ENCODE measurements around the gene SCCPDH.
"Not testable (repeated sequence)": the region's sequence is repeated elsewhere in the genome, so short reads cannot be mapped to it uniquely, and the experiment has no call there.

Gene SCCPDH, protein sequence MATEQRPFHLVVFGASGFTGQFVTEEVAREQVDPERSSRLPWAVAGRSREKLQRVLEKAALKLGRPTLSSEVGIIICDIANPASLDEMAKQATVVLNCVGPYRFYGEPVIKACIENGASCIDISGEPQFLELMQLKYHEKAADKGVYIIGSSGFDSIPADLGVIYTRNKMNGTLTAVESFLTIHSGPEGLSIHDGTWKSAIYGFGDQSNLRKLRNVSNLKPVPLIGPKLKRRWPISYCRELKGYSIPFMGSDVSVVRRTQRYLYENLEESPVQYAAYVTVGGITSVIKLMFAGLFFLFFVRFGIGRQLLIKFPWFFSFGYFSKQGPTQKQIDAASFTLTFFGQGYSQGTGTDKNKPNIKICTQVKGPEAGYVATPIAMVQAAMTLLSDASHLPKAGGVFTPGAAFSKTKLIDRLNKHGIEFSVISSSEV

DNA sequence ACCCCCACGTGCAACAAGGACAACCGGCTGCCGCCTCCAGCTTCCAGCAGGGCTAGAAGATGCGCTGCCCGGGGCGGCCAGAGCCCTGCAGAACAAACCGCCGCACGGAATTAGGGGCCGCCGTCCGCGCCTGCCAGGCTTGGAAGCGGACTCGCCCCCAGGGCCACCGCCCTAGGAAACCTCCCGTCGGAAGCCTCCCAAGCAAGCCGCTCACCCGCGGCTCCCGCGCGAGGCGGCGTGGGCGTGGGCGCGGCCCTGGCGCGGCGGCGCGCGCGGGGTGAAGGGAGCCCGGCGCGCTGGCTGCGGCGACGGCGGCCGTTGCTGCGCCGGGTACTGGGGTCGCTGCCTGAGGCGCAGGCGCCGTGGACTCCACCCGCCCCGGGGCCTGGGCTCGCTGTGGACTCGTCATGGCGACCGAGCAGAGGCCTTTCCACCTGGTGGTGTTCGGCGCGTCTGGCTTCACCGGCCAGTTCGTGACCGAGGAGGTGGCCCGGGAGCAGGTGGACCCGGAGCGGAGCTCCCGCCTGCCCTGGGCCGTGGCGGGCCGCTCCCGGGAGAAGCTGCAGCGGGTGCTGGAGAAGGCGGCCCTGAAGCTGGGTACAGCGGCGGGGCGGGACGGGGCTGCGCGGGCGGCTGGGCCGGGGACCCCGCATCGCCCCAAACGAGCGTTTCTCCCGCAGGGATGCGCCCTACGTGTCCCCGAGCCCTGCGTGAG is at the start of gene SCCPDH:
Gene SCCPDH, plus strand, starts transcription at position 394 of the 715 bp plus-strand sequence. Its CDS starts 14 bp downstream, at position 408.
- DNase-seq: peak; percentile 59 to 67

DNA sequence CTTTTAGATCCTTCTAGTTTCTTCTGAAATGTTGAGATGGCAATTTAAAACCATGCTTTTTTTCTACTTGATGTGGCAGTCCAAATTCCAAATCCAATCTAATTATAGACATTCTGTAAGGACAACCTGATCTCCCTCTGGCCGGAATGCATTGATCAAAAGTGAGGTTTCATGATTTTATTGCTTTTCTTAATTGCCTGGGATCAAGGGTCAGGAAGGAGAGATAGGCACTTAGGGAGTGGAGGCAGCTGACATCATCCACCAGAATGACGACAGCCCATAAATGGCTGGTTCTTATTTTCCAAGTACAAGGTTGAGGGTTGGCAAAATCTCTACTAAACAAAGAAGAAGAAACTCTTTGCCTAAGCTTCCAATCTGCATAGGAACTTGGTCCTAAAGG is 46.4 kb upstream of the SCCPDH start:
- DNase-seq: no peak

DNA sequence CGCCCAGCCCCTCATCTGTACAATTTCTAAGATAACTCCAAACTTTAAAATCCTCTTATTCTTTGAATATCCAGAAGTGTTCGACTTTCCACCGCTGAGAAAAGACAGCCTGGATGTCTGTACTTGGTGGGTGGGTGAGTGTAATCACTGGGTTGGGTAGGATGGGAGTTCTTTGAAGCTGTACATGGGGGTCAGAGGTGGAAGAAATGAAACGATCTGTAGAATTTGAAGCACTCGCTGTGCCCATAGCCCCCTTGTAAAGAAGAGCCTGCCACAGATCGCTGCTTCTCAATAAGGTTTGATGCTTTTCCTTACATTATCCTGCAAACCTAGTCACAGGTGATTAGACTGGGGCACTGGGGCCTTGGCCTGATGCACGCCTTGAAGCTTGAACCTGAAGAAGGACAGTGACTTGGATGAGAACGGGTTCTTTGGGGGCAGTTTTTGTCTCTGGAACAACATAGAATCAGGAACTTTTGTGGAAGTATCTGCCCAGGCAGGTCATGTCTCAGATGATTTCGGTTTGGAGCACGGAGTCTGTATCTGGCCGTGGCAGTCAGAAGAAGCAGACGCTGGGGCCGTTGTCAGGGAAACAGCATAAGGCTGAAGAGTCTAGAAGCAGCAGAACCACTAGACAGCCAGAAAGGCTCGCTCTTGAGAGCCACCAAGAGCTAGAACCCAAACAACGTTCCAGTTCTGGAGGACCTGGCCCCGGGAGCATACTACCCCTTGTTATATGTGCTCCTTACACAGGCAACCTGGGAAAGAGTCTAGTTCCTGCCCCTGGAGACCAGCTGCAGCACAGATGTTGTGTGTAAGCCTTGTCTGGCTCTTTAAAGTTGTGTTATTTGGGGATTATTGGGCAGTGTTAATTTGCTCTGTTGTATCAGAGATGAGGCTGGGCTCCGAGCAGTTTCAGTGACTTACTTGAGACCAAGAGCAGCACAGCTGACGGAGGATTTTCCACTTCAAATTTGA is 45.1 kb upstream of the SCCPDH start:
- no peak for DNase-seq

DNA sequence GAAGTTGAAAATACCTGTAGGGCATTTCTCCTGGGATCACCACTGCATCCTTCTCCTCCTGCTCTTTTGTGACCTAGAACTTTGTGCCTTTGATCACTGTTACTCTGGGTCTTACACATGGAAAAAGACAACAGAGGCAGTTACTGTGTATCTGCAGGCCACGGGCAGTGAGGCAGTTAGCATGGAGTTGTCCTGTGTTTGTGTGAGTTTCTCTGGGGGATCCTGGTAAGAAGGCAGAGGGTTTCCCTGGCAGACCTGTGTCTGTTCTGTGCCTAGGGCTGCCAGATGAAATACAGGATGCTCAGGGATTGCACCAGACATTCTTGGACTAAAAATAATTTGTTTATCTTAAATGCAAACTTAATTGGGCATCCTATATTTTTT is 44.4 kb upstream of the SCCPDH start:
- DNase-seq: no peak

DNA sequence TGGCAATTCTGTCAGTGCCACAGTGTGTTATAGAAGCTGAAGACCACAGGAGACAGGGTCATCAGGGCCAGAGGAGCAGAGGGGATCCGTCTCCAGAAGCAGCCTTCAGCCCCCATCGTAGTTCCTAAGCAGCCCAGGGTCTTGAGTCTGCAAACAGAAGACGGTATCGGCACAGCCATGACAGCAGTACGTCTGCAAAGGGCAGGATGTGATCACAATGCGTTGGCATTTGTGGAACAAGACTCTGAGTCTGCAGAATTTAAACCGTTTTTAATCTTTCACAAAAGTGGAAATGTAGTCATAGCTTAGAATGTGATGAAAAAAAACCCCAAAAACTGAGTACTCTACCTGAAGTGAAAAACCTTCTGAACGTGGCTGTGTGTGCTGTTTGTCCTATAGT is 44.0 kb upstream of the SCCPDH start:
- no peak for DNase-seq

DNA sequence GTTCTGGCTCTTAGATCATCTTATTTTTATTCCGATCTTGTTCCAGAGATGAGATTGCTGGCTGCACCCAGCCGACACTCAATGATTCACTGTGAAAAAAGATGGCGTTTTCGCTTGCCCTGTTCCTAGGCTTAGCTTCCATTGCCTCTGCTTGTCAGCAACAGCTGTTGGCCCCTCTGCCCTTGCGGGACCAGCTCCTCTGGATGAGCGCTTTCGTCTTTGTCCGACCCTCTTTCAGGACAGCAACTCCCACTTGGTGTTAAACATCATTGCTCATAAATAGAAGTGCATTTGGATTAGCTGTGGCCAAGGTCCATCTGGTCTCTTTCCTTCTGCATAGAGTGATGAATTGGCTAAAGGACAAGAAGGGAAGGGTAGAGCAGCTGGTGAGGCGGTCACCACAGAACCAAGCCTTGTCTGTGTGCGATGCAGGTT is 43.5 kb upstream of the SCCPDH start:
- no peak for DNase-seq

DNA sequence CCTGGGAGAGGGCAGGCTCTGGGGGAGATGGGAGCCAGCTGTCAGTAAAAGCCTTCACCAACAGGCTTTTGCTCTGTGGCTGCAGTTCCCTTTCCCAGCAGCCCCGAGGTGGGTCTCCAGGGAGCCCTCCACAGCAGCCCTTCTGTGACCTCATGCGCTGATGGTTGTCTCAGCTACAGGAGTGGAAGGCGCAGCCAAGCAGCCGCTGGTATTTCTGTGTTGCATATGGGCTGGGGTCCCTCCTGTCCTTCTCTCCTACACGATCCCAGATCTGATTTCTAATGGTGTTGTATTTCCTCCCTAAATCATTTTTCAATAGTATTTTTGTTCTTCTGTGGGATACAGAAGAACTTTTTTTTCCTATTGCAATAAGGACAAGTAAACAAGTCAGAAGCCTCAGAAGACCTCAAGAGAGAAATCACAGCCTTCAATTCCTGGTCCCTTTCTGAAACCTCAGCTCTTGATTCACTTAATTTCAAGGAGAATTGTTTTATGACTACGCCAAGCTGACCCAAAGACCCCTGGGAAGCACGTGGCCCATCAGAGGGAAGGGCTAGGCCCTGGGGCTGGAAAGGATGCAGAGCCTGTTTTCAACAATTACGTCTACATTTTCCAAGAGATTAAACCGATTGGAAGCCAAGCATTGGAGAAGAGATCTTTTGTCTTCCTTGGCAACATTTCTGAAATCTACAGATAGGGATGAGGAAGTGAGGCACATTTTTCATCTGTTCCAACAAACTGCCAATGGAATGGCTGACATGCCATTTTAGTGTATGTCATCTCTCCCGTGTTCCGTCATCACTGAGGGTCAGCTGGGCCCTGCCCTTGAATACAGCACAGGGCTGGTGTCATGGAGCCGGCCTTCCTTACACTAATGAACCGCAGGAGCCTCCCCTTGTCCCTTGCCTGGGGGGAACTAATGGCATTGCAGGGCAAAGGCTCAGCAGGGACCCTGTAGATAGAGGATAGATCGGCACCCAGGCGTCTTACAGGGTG is 42.0 kb upstream of the SCCPDH start:
- no peak for DNase-seq

DNA sequence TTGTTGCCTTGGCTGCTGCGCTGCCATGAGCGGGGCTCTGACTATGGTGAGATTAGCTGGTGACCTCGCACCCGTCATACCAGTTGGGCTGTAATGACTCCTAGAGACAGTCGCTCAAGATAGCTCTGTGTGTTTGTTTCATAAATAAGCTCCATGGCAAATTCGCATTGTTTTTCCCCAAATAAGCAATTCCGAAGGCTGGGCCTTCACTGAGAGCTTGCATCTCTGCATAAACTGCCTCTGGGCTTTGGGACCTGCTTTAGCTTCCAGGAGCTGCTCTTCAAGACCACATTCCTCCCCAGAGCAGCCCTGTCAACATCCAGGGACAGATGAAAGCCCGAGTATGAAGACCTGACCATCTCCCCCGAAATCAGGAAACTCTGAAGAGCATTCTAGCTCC is 40.7 kb upstream of the SCCPDH start:
- no peak for DNase-seq

DNA sequence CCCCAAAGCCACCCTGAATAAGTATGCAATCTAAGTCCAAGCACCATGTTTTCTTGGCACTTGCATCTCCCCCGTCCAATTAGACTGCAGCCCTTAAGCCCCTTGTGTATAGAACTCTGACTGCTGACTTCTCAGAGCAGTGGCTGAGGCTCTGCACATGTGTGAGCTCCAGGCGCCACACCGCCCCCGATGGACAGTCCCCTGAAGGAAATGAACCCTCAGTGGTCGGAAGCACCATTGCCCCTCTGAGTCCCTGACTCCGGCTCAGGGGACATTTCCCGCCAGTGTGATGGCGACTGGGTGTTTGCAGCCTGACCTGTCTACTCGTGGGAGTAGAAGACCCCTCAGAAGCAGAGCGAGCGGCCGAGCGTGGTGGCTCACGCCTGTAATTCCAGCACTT is 37.2 kb upstream of the SCCPDH start:
- DNase-seq: no peak

DNA sequence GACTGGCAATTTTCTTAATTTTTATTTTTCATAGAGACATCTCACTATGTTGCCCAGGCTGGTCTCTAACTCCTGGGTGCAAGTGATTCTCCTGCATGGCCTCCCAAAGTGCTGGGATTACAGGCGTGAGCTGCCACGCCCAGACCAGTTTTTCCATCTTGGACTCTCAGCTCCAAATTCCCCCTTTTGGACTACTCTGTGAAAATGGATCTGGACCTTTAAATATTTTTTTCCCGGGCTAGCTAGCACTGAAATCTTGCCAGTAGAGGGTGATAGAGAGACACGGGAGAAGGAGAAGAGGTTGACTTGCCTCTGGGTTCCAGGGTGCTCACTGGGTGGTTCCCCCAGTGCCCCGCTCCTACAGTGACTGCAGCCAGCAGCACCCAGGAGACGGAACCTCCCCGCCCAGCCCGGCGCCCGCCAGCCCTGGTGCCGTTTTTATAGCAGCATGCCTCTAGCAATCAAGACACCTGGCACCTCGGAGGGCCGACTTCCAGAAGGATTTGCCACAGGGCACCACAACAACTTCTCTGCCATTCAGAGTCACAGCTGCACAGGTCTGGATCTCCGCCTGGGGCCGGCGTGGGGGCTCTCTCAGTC is 34.7 kb upstream of the SCCPDH start:
- DNase-seq: peak; percentile 59 to 67

DNA sequence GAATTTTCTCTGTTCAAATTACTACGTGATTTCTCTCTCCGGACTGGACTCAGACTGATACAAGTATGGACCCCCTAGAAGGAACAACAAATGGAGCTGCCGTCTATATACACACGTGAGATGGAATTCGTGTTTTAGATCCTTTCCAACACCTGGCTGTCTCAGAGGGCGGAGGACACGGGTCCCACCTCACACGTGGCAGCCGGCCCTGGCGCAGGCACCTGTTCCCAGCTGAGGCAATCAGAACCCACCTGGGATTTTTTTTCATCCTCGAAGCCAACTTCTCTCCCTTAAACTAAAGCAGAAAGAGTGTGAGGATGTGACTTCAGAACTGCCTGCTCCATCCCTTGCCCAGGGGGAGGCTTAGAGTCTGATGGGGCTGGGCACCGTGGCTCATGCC is 34.1 kb upstream of the SCCPDH start:
- no peak for DNase-seq

DNA sequence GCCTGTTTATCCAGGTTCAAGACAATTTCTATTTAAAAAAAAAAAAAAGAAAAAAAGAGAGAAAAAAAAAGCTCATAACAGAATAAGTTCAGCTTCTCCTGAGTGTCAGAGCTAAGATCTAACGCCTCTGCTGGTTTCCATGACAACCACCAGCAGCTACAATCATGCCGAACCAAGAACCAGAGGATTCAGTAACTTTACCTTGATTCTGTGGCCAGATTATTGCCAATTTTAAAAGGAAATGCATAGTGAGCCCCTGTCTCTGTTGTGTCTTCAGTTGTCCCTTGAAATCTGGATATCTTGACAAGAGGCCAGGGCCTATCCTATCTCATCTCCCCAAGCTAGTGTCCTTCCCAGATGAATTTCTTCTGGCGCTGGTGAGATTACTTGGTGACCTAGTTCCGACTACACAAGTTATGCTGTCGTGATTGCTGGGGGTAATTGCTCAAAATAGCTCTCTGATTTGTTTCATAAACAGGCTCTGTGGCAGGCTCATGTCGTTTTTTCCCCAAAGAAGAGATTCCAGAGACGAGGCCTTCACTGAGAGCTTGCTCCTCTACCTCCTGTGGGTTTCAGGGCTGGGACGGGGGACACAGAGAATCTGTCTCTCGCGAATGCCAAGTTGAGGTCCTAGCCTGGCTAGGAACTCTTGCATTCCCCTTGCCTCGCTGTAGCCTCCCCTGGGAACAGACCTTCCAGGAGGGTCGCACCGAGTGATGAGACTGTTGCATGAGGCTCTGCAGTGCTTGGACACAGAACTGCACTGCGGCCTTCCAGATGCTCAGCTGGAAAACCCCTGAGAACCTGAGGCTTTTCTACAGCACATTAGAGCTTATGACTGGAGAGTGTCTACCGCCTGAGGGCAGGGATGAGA is 32.4 kb upstream of the SCCPDH start:
- DNase-seq: no peak

DNA sequence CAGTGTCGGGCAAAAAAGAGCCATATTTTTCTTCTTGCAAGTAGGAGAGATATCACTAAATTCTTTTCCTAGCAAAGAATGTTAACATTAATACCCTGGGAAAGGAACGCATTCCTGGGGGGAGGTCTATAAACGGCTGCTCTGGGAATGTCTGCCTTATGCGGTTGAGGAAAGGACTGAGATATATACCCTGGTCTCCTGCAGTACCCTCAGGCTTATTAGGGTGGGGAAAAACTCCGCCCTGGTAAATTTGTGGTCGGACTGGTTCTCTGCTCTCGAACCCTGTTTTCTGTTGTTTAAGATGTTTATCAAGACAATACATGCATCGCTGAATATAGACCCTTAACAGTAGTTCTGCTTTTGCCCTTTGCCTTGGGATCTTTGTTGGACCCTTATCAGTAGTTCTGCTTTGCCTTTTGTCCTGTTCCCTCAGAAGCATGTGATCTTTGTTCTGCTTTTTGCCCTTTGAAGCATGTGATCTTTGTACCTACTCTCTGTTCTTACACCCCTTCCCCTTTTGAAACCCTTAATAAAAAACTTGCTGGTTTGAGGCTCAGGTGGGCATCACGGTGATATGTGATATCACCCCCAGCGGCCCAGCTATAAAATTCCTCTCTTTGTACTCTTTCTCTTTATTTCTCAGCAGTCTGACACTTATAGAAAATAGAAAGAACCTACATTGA is 29.9 kb upstream of the SCCPDH start:
- not testable (repeated sequence) for DNase-seq

DNA sequence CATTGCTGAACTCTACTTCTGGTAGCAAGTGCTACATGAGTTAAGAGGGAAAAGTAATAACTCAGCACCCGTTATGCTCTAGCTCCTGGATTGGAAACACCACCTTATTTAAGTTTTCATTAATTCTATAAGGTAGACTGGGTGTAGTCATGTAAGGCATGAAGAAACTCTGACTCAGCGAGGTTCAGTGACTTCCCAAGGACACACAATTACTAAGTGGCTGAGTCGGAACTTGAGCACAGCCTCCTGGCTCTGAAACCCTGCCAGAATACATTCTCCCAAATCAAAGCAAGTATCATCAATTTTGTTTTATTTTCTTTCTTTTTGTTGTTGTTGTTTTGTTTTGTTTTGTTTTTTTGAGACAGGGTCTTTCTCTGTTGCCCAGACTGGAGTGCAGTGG is 29.1 kb upstream of the SCCPDH start:
- DNase-seq: no peak

DNA sequence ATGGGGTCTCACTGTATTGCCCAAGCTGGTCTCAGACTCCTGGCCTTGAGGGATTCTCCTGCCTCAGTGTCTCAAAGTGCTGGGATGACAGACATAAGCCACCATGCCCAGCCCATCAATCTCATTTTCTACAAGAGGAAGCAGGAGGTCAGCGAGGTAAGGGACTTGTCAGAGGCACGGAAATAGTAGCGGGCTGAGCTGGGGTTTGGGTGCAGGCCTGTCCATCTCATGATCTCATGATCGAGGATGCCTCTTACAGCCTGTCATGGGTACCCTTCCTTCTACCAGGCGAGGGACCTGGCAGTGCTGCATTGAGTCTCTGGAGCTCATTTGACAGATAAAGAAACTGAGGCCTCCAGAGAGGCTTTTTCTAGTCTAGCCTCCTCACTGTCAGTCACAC is 28.5 kb upstream of the SCCPDH start:
- no peak for DNase-seq

DNA sequence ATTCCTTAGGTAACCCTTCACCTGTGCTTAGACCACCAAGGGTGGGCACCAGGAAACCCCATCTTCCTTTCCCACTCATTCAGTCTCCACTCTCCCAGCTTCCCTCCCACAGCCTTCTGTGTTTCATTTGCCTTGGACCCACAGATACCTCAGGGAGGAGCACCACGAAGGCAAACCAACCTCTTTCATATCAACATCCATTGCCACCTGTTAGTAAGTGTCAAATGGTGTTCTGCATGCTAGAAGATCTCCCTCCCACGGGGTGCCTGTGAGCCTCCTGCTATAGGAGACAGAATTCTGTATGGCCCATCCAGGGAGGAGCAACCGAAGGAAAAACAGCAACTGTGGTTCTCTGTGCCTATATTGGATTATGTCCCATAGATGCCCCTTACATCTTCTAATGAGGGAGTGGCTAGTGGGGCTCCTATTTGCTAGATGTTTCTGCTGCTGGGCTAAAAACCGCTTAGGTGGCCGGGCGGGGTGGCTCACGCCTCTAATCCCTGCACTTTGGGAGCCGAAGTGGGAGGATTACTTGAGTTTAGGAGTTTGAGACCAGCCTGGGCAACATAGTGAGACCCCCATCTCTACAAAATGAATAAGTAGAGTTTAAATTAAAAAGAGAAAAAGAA is 25.6 kb upstream of the SCCPDH start:
- DNase-seq: no peak

DNA sequence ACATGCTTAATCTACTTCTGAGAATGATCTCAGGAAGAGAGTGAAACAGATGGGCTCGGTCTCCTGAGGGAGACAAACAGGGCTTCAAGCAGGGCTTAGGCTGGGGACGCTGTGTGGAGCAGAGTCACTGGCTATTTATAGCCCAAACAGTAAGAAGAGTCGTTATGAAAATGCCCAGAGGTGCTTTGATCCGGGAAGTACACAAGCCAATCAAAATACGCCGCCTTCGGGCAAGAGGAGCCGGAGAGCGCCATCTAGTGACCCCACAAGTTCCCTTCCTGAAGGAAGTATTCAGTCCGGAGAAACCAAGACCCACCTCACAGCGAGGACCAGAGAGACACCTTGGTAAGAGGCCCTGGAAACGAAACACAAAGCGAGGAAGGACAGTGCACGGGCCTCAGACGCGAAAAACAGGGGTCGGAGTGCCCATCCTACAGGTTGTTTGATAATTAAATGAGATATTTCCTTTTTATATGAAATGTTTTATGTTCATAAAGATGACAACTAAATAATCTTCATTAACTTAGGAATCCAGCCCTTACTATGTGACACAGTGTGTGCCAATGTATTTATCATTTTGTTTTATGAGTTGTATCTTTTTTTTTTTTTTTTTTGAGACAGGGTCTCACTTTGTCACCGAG is 25.0 kb upstream of the SCCPDH start:
- DNase-seq: peak; percentile 85 to 87

DNA sequence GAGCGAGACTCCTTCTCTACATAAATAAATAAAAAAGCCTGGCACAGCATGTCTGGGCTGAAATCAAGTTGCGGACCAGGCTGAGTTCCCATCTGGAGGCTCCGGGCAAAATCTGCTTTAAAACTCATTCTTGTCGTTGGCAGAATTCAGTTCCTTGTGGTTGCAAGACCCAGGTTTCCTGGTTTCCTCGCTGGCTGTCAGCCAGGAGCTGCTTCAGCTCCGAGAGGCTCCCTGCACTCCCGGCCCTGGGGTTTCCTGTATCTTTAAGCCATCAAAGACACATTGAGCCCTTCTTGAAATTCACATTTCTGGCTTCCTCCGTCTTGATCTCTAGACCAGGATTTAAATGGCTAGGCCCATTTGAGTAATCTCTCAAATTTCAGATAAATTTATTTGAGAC is 20.6 kb upstream of the SCCPDH start:
- no peak for DNase-seq

DNA sequence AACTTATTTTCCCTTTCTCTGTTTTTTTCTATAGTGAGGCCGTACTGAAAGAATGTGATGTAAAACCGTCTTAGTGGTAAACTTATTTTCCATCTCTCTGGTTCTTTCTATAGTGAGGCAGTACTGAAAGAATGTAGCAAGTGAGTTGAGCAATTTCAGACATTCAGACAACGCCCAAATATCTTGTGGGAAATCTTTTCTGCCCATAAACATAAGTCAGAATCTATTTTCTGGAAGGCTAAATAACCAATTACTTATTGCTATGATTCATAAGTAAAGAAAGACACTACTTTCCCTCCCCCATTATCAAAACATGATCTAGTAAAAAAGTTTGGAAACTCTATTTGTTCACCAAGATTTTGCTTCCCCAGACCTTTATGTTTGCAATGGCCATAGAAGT is 18.8 kb upstream of the SCCPDH start:
- no peak for DNase-seq
